NOMO-1 treated with DMSO at 0.1 percent for 48 hours (cell line): ENCODE data around the gene MAP4K3.
A peak's percentile ranks its signal among the peaks of the same experiment; 100 is the strongest.
"Not testable (repeated sequence)": the region's sequence is repeated elsewhere in the genome, so short reads cannot be mapped to it uniquely, and the experiment has no call there.

Experiments
- DNase-seq: peaks from one replicate; lab custom pipeline; 2025; ENCODE audit not compliant: unreplicated experiment; lab: John Stamatoyannopoulos, UW

The MAP4K3 gene

DNA sequence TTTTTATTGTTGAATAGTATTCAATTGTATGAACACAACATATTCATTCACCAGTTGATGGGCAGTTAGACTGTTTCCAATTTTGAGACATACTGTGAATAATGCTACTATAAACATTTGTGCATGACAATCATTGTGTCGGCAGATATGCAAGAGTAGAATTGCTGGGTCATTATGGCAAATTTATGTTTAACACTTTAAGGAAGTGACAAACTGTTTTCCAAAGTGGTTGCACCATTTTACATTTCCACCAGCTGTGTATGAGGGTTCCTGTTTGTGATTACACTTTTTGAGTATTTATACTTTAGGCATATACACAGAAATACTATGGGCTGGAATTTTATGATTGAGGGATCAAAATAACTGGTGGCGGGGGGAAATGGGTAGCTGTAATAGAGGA lies 61.2 kb downstream of the MAP4K3 start:
- peak; percentile 2 for DNase-seq

- DNase-seq = no peak
Observed at GRCh38 chr2:39373181-39373802, 63.8 kb downstream of the MAP4K3 start.

DNA sequence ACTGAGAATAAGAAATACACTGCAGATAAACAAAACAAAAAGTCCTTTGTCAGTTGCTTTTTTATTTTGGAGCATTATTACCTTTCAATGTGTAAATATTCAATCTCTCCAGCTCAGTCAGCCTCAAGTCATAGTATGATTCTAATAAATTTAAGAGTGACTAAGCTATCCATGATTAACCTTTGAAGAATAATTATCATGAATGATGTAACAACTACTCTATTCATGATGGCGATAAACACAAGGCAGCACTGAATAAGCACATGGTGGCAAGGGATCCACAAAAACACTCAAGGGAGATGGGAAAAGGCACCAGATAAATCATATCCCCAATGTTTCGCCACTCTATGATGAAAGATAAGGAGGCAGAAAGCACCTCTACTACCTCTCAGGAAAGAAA lies 67.0 kb downstream of the MAP4K3 start:
- no peak for DNase-seq

GRCh38 chr2:39368846-39369245 lies 68.2 kb downstream of the MAP4K3 start:
- no peak for DNase-seq

DNA sequence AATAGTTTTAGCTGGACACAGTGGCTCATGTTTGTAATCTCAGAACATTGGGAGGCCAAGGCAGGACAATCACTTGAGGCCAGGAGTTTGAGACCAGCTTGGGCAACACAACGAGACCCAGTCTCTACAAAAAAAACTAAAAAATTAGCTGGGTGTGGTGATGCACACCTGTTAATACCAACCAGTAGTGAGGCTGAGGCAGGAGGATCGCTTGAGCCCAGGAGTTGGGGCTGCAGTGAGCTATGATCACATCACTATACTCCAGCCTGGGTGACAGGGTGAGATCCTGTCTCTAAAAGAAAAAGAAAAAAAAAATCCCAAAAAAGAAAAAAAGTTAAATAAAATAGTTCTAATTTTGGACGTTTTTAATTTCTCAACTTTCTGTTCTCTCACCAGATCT lies 68.7 kb downstream of the MAP4K3 start:
- DNase-seq = no peak

- DNase-seq = no peak
Observed at GRCh38 chr2:39362595-39362994, 74.5 kb downstream of the MAP4K3 start.

DNA sequence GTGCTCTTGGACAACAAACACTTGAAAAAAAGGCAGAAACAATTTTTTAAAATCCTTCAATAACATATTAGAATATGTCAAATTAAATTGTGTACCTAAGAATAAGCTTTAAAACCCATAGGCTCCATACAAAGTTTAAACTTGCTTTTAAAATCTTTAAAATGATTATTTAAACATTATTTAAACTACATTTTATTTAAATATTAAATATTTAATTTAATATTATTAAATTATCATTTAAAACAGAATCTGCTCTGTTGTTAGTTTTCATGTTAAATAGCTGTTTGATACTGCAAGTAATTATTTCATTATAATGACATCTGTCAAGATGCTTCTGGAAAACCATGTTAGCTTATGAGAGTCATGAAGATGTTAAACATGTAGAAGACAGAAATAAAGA lies 75.6 kb downstream of the MAP4K3 start:
- DNase-seq = no peak

- not testable (repeated sequence) for DNase-seq
Observed at GRCh38 chr2:39360342-39360741, 76.7 kb downstream of the MAP4K3 start.

DNA sequence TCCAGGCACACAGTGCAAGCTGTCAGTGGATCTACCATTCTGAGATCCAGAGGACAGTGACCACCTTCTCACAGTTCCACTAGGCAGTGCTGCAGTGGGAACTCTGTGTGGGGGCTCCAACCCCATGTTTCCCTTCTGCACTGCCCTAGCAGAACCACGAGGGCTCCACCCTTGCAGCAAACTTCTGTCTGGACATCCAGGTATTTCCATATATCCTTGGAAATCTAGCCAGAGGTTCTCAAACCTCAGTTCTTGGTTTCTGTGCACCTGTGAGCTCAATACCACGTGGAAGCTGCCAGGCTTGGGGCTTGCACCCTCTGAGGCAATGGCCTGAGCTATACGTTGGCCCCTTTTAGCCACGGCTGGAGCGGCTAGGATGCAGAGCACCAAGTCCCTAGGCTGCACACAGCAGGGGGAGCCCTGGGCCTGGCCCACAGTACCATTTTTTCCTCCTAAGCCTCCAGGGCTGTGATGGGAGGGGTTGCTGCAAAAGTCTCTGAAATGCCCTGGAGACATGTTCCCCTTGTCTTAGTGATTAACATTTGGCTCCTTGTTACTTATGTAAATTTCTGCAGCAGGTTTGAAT lies 77.5 kb downstream of the MAP4K3 start:
- no peak for DNase-seq

- no peak for DNase-seq
Observed at GRCh38 chr2:39356922-39357639, 80.0 kb downstream of the MAP4K3 start.

DNA sequence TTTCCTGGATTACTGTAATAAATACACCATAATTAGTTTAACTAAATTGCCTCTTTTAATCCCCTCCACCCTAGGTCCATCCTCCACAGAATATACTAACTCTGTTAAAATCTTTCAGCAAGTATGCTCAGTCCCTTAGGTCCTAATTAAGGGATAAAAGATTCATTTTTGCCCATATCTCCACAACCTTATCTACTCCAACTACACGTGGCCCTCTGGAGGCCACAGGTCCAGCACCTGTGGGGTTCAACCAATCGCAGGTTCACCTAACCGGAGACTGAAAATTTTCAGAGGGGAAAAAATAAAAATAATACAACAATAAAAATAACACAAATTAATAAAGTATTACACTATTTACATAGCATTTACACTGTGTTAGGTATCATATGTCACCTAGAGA lies 86.4 kb downstream of the MAP4K3 start:
- DNase-seq = no peak

GRCh38 chr2:39338502-39338901 lies 98.6 kb downstream of the MAP4K3 start:
- DNase-seq = no peak

DNA sequence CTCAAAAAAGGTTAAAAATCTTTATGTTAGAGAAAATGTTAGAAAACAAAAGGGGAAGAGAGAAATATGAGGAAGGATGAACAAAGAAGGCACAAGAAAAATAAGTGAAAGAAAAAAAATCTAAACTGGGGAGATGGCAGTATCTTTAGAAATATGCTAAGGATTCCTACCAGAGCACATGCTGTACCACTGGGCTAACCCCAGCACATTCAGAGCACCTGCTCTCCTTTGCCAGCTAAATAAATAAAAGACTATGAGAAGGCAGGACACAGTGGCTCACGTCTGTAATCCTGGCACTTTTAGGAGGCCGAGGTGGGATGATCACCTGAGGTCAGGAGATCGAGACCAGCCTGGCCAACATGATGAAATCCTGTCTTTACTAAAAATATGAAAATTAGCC lies 101.2 kb downstream of the MAP4K3 start:
- no peak for DNase-seq

GRCh38 chr2:39334978-39335377 lies 102.1 kb downstream of the MAP4K3 start:
- DNase-seq = no peak

- DNase-seq = no peak
Observed at GRCh38 chr2:39334529-39334928, 102.6 kb downstream of the MAP4K3 start.

DNA sequence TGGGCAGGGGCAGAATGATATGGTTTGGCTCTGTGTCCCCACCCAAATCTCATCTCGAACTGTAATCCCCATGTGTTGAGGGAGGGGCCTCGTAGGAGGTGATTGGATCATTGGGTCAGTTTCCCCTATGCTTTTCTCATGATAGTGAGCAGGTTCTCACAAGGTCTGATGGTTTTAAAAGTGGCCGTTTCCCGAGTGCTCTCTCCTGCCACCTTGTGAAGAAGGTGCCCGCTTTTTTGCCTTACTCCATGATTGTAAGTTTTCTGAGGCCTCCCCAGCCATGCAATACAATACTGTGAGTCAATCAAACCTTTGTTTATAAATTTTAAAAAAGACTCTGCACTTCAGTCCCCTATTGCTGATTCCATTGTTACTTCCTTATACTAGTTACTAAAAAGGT lies 110.4 kb downstream of the MAP4K3 start:
- DNase-seq = no peak

DNA sequence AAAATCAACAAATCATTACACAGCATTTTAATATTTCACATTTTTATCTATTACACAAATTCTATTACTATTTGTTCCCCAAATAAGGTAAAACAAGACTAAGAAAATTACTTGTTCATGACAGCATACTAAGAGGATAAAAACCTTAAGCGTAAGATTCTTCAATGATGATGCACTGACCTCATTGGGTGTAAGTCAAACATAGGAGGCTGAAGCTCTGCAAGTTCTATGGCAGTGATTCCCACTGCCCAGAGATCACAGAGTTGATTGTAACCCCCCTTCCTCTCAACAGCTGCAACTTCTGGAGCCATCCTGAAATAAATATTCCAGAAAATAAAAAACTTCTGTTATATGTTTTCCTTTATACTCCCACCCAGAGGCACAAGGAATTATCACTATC lies 111.1 kb downstream of the MAP4K3 start:
- DNase-seq = no peak

DNA sequence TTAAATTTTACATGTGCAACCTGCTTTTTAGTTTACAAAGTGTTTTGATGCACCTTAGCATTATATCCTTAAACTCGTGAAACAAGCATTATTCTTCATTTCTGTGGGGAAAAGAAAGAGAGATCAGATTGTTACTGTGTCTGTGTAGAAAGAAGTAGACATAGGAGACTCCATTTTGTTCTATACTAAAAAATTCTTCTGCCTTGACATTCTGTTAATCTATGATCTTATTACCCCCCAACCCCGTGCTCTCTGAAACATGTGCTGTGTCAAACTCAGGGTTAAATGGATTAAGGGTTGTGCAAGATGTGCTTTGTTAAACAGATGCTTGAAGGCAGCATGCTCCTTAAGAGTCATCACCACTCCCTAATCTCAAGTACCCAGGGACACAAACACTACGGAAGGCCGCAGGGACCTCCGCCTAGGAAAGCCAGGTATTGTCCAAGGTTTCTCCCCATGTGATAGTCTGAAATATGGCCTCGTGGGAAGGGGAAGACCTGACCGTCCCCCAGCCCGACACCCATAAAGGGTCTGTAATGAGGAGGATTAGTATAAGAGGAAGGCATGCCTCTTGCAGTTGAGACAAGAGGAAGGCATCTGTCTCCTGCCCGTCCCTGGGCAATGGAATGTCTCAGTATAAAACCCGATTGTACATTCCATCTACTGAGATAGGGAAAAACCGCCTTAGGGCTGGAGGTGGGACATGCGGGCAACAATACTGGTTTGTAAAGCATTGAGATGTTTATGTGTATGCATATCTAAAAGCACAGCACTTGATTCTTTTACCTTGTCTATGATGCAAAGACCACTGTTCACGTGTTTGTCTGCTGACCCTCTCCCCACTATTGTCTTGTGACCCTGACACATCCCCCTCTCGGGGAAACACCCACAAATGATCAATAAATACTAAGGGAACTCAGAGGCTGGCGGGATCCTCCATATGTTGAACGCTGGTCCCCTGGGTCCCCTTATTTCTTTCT lies 115.7 kb downstream of the MAP4K3 start:
- DNase-seq = not testable (repeated sequence)

GRCh38 chr2:39320162-39320561 lies 116.9 kb downstream of the MAP4K3 start:
- no peak for DNase-seq

DNA sequence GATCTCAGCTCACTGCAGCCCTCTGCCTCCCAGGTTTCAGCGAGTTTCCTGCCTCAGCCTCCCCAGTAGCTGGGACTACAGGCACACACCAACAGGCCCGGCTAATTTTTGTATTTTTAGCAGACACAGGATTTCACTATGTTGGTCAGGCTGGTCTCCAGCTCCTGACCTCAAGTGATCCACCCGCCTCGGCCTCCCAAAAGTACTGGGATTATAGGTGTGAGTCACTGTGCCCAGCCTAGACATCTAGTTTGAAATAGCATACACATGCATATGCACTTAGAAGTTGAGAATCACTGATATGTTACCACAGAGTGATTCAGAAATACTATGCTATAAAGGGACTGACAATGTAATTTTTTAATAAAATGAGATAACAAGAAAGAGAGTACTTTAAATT lies 123.5 kb downstream of the MAP4K3 start:
- DNase-seq = no peak

- DNase-seq = no peak
Observed at GRCh38 chr2:39311469-39311868, 125.6 kb downstream of the MAP4K3 start.
